HepG2 (cell line): ENCODE measurements around the gene BMERB1. TPM values are rescaled to one million over a fixed set of nuclear protein-coding genes. Genes with fewer than 3 reads are reported as not detected.

ENCODE experiments used
- BHLHE40 ChIP-seq: IDR thresholded peaks from 2 replicates; pipeline ENCODE4 v1.6.1; 2011; ENCODE audit warnings: low read length, improper control_type of control experiment
- CEBPG ChIP-seq: IDR thresholded peaks from 2 replicates; pipeline ENCODE4 v1.6.1; 2016
- FIP1L1 ChIP-seq: fragments of 200-400 bp; formaldehyde crosslinking; IDR thresholded peaks from 2 replicates; pipeline ENCODE4 v1.6.1; 2018; ENCODE audit warnings: low read depth, mild to moderate bottlenecking, low read length, moderate library complexity, borderline replicate concordance; ENCODE audit not compliant: insufficient read depth
- HDAC1 ChIP-seq: sonication (generic); formaldehyde crosslinking; IDR thresholded peaks from 2 replicates; pipeline ENCODE4 v1.5.1; 2020; ENCODE audit warnings: mild to moderate bottlenecking, missing genetic modification reagents
- HMG20B ChIP-seq: conservative IDR thresholded peaks from 2 replicates; pipeline ENCODE4 v1.6.1; 2016; ENCODE audit warnings: missing genetic modification reagents, missing compliant biosample characterization
- SALL2 ChIP-seq: sonication (generic); formaldehyde crosslinking; IDR thresholded peaks from 2 replicates; pipeline ENCODE4 v1.8.1; 2023; ENCODE audit warnings: mild to moderate bottlenecking, missing genetic modification reagents, inconsistent platforms
- TBP ChIP-seq: sonication (generic); formaldehyde crosslinking; IDR thresholded peaks from 2 replicates; pipeline ENCODE4 v1.5.0; 2020; ENCODE audit warnings: missing genetic modification reagents
- ZMYM4 ChIP-seq: sonication (generic); formaldehyde crosslinking; IDR thresholded peaks from 2 replicates; pipeline ENCODE4 v1.8.1; 2023; ENCODE audit warnings: mild to moderate bottlenecking, missing genetic modification reagents
- ZNF556 ChIP-seq: sonication (generic); formaldehyde crosslinking; IDR thresholded peaks from 2 replicates; pipeline ENCODE4 v1.4.0; 2020; ENCODE audit warnings: mild to moderate bottlenecking, missing genetic modification reagents, borderline replicate concordance
- ZNF557 ChIP-seq: sonication (generic); formaldehyde crosslinking; IDR thresholded peaks from 2 replicates; pipeline ENCODE4 v1.4.0; 2020; ENCODE audit warnings: missing genetic modification reagents
- ZNF780A ChIP-seq: sonication (generic); formaldehyde crosslinking; IDR thresholded peaks from 2 replicates; pipeline ENCODE4 v1.8.0; 2022; ENCODE audit warnings: mild to moderate bottlenecking, missing genetic modification reagents, moderate library complexity
- ZNF879 ChIP-seq: sonication (generic); formaldehyde crosslinking; IDR thresholded peaks from 2 replicates; pipeline ENCODE4 v1.8.1; 2023; ENCODE audit warnings: missing genetic modification reagents
- polyA plus RNA-seq, 8 experiments: library from polyadenylated mRNA; depleted of rRNA in 3 of 8; stranded (reverse) in 7 of 8; unstranded in 1 of 8; fragments of >200 nt; fragmentation: Illumina TruSeq in 4 of 8; extraction: Trizol in 4 of 8; gene quantifications; 2 replicates each; pipeline versions ENCODE4 v1.2.1 to v1.2.3, GENCODE V29; 2011 to 2016; ENCODE audit warnings: low read depth in 4 of 8, missing spikeins in 1 of 8, mixed read lengths in 1 of 8; ENCODE audit not compliant: insufficient read depth in 1 of 8
- total RNA-seq, 5 experiments: library from RNA; depleted of rRNA; stranded (reverse); fragments of >200 nt; fragmentation: Illumina TruSeq; extraction: Trizol; gene quantifications; 2 replicates each; pipeline ENCODE4 v1.2.3, GENCODE V29; 2016; ENCODE audit warnings: low read depth in 1 of 5
- TF ChIP-seq, protein P1 (sequence below): sonication (generic); formaldehyde crosslinking; IDR thresholded peaks from 2 replicates; pipeline ENCODE4 v1.5.1; 2020; ENCODE audit warnings: missing genetic modification reagents, mild to moderate bottlenecking, borderline replicate concordance
- TF ChIP-seq, protein P2 (sequence below): sonication (generic); formaldehyde crosslinking; conservative IDR thresholded peaks from 2 replicates; pipeline ENCODE4 v1.8.0; 2022; ENCODE audit warnings: missing genetic modification reagents
- TF ChIP-seq, protein P3 (sequence below): sonication (generic); formaldehyde crosslinking; conservative IDR thresholded peaks from 2 replicates; pipeline ENCODE4 v1.8.0; 2022; ENCODE audit warnings: low read depth, missing genetic modification reagents
- TF ChIP-seq, protein P4 (sequence below): sonication (generic); formaldehyde crosslinking; IDR thresholded peaks from 2 replicates; pipeline ENCODE4 v1.4.0; 2020; ENCODE audit warnings: missing genetic modification reagents
- TF ChIP-seq, protein P5 (sequence below): sonication (generic); formaldehyde crosslinking; IDR thresholded peaks from 2 replicates; pipeline ENCODE4 v1.9.0; 2021; ENCODE audit warnings: missing genetic modification reagents, mild to moderate bottlenecking, borderline replicate concordance
- TF ChIP-seq, protein P6 (sequence below): sonication (generic); formaldehyde crosslinking; IDR thresholded peaks from 2 replicates; pipeline ENCODE4 v1.8.0; 2023; ENCODE audit warnings: mild to moderate bottlenecking, missing genetic modification reagents

The BMERB1 gene
- total and polyA plus RNA-seq, 2 of the 13 experiments (the other 11 are each of a cell fraction or from before 2014, with no cell fraction given) = 1.4 TPM

DNA sequence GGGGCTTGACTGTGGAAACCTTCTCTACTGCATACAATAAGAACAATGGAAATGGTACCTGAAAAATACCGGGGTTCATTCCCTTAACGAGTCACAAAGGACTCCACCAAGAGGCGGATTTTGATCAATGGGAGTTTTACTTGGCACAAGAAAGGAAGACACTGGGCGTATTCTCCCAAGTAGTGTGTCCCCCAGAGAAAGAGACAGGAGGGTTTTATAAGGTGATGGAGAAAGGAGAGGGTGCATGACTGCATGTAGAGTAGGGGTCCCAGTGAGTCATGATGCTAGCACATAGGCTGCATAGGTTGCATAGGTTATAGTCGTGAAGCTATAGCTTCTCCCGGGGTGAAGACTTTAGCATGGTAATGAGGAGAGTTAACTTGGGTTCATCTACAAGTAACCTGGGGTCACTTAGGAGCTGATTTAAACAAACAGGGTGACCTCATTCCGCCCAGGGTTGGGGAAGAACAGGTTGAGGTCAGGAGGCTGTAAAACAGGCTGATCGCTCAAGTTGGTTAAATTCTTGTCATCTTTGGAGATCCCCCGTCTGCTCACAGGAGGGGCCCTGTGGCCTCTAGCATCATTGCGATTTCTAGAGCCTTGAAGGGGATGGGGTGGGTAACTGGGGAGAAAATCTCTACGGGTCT, 37.3 kb upstream of the BMERB1 start (continued):
- TF ChIP-seq, protein P1, sequence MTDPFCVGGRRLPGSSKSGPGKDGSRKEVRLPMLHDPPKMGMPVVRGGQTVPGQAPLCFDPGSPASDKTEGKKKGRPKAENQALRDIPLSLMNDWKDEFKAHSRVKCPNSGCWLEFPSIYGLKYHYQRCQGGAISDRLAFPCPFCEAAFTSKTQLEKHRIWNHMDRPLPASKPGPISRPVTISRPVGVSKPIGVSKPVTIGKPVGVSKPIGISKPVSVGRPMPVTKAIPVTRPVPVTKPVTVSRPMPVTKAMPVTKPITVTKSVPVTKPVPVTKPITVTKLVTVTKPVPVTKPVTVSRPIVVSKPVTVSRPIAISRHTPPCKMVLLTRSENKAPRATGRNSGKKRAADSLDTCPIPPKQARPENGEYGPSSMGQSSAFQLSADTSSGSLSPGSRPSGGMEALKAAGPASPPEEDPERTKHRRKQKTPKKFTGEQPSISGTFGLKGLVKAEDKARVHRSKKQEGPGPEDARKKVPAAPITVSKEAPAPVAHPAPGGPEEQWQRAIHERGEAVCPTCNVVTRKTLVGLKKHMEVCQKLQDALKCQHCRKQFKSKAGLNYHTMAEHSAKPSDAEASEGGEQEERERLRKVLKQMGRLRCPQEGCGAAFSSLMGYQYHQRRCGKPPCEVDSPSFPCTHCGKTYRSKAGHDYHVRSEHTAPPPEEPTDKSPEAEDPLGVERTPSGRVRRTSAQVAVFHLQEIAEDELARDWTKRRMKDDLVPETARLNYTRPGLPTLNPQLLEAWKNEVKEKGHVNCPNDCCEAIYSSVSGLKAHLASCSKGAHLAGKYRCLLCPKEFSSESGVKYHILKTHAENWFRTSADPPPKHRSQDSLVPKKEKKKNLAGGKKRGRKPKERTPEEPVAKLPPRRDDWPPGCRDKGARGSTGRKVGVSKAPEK = no peak
- TF ChIP-seq FIP1L1 (no peak), ZNF879 (CRISPR knock-in tag) (no peak), ZNF557 (CRISPR knock-in tag) (no peak), BHLHE40 (no peak), ZNF556 (no peak), CEBPG (CRISPR knock-in tag) (no peak), SALL2 (CRISPR knock-in tag) (no peak; the same call in 1 of the 2 replicates), ZMYM4 (CRISPR knock-in tag) (peak; percentile 10; the same call in 1 of the 2 replicates), TBP (no peak), HMG20B (CRISPR knock-in tag) (no peak), HDAC1 (CRISPR knock-in tag) (no peak), ZNF780A (CRISPR knock-in tag) (no peak)
- TF ChIP-seq, protein P2, sequence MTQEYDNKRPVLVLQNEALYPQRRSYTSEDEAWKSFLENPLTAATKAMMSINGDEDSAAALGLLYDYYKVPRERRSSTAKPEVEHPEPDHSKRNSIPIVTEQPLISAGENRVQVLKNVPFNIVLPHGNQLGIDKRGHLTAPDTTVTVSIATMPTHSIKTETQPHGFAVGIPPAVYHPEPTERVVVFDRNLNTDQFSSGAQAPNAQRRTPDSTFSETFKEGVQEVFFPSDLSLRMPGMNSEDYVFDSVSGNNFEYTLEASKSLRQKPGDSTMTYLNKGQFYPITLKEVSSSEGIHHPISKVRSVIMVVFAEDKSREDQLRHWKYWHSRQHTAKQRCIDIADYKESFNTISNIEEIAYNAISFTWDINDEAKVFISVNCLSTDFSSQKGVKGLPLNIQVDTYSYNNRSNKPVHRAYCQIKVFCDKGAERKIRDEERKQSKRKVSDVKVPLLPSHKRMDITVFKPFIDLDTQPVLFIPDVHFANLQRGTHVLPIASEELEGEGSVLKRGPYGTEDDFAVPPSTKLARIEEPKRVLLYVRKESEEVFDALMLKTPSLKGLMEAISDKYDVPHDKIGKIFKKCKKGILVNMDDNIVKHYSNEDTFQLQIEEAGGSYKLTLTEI (CRISPR knock-in tag) = no peak
- TF ChIP-seq, protein P3, sequence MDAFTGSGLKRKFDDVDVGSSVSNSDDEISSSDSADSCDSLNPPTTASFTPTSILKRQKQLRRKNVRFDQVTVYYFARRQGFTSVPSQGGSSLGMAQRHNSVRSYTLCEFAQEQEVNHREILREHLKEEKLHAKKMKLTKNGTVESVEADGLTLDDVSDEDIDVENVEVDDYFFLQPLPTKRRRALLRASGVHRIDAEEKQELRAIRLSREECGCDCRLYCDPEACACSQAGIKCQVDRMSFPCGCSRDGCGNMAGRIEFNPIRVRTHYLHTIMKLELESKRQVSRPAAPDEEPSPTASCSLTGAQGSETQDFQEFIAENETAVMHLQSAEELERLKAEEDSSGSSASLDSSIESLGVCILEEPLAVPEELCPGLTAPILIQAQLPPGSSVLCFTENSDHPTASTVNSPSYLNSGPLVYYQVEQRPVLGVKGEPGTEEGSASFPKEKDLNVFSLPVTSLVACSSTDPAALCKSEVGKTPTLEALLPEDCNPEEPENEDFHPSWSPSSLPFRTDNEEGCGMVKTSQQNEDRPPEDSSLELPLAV (CRISPR knock-in tag) = no peak
- TF ChIP-seq, protein P4, sequence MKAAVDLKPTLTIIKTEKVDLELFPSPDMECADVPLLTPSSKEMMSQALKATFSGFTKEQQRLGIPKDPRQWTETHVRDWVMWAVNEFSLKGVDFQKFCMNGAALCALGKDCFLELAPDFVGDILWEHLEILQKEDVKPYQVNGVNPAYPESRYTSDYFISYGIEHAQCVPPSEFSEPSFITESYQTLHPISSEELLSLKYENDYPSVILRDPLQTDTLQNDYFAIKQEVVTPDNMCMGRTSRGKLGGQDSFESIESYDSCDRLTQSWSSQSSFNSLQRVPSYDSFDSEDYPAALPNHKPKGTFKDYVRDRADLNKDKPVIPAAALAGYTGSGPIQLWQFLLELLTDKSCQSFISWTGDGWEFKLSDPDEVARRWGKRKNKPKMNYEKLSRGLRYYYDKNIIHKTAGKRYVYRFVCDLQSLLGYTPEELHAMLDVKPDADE = no peak
- TF ChIP-seq, protein P5, sequence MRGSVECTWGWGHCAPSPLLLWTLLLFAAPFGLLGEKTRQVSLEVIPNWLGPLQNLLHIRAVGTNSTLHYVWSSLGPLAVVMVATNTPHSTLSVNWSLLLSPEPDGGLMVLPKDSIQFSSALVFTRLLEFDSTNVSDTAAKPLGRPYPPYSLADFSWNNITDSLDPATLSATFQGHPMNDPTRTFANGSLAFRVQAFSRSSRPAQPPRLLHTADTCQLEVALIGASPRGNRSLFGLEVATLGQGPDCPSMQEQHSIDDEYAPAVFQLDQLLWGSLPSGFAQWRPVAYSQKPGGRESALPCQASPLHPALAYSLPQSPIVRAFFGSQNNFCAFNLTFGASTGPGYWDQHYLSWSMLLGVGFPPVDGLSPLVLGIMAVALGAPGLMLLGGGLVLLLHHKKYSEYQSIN (CRISPR knock-in tag) = no peak
- TF ChIP-seq, protein P6, sequence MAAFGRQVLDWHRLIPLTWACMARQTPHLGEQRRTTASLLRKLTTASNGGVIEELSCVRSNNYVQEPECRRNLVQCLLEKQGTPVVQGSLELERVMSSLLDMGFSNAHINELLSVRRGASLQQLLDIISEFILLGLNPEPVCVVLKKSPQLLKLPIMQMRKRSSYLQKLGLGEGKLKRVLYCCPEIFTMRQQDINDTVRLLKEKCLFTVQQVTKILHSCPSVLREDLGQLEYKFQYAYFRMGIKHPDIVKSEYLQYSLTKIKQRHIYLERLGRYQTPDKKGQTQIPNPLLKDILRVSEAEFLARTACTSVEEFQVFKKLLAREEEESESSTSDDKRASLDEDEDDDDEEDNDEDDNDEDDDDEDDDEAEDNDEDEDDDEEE = no peak
